HG02970 (cell line): ENCODE results near the gene NETO2.
"Not testable (repeated sequence)": the region's sequence is repeated elsewhere in the genome, so short reads cannot be mapped to it uniquely, and the experiment has no call there.

Source experiments
- ATAC-seq: cut with Tn5 transposase; IDR thresholded peaks from one replicate; pipeline ENCODE4 v1.9.1; 2021; ENCODE audit warnings: mild to moderate bottlenecking, moderate library complexity, moderate number of reproducible peaks; ENCODE audit not compliant: unreplicated experiment, low FRiP score

NETO2 gene

GRCh38 chr16:47067203-47067602 lies 76.5 kb downstream of the NETO2 start:
- ATAC-seq = no peak

DNA sequence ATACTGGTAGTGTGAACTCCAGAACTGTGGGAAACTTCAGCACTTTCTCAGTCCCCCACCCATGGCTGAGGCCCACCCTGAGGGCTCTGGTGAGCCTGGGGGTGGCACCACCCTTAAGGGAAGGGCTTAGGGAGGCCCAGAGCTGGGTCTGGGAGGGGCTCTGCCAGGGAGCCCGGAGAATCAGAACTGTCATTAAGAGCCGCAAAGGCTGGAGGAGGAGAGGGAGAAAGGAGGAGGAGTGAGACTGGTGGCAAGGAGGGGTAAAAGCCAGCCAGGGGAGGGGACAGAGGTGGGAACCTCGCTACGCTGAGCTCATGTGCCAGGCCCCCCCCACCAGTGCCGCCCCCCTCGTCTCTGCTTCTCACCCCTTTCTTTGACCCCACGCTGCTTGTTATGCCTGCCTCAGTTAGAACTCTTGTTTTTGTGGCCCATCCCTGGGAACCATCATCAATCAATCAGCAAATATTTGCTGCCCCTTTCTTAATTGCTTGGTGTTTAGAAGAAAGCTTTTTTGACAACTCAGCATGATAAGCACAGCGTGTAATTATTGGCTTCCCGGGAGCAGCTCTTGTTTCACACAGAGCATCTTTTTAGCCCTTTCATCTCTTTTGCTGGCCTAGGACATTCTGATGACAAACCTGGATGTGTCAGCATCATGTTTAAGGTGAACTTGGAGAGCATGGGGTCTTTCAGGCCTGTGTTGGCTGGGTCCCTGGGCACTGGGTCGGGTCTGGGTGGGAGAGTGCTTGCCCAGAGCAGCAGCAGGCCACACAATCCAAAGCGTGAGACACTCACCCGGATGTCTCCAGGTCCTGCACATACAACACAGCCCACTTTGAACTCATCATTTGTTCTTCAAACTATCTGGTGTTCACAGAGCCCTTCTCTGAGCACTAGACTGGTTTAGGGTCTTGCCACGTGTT lies 77.7 kb downstream of the NETO2 start:
- no peak for ATAC-seq

DNA sequence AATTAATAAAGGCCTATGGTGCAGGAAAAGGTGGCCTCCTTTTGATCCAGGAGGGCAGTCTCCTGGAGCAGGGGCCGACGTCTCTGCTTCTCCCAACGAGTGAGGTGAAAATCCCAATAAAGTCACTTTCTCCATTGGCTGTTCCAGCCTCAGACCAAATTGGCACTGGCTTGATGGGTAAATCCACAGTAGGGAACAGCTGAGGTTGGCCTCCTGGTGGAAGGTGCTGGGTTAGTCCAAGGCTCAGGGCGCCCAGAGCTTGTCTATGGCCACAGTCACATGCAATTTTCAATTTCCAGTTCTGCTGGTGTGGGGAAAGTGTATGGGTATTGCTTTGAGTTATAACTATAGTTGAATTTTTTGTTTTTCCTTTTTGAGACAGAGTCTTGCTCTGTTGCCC lies 79.0 kb downstream of the NETO2 start:
- ATAC-seq = no peak

GRCh38 chr16:47063011-47063724 lies 80.6 kb downstream of the NETO2 start:
- ATAC-seq = no peak

- no peak for ATAC-seq
Measured at GRCh38 chr16:47061204-47061603, 82.5 kb downstream of the NETO2 start.

DNA sequence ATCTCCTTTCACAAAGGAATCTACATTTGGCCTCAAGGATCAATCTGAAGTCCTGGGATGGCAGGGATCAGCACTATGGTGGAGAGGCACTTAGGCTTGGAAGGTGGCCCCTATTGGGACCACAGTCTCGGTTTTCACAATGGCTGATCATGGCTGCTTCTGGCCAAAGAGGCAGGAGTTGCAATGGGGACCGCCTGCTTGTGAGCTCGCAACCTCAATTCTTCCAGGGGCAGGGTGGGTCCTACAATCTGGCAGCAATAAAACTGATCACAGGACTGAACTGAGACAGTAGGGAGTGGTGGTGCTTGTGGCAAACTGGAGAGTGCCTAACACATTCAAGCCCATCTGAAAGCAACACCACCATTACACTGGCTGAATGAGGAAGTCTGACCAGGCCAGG lies 83.1 kb downstream of the NETO2 start:
- ATAC-seq = no peak

DNA sequence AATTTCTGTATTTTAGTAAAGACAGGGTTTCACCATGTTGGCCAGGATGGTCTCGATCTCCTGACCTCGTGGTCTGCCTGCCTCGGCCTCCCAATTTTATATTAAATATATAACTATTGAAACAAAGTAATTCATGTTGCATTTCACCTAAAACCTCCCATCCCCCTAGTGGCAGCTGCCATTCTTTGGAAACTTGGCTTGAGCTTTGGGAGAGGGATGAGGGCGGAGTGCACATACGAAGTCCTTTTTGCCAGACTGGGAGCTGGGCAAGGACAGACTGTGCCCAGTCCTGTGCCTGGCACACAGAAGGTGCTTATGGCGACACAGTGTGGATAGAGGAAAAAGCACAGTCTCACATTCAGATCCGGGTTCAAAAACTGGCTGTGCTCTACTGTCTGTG lies 83.8 kb downstream of the NETO2 start:
- ATAC-seq = no peak

DNA sequence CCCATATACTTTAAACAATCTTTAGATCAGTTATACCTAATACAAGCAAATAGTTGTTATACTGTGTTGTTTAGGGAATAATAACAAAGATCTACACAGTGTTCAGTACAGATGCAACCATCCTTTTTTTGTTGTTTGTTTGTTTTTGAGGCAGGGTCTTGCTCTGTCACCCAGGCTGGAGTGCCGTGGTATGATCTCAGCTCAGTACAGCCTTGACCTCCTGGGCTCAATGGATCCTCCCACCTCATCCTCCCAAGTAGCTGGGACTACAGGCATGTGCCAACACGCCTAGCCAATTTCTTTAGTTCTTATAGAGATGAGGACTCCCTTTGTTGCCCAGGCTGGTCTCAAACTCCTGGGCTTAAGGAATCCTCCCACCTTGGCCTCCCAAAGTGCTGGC lies 84.6 kb downstream of the NETO2 start:
- not testable (repeated sequence) for ATAC-seq

DNA sequence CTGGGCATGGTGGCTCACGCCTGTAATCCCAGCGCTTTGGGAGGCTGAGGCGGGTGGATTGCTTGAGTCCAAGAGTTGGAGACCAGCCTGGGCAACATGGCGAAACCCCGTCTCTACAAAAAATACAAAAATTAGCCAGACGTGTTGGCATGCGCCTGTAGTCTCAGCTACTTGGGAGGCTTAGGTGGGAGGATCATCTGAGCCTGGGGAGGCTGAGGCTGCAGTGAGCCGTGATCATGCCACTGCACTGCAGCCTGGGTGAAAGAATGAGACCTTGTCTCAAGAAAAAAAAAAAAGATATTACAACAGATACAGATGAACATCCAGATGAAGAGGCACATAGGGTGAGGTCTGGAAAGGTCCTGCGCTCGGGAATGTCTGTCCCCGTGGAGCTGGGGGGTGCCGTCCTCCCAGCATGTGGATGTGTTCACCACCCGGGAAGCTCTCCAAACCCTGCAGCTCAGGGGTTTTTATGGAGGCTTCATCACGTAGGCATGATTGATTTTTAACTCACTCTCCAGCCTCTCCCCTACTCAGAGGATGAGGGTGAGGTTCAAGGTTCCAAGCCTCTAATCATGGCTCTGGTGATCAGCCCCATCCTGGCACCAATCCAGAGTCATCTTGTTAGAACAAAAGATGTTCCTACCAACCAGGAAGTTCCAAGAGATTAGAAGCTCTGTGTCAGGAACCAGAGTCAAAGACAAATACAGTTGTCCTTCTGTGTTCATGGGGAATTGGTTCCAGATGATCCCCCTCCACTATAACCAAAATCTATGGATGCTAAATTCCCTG lies 85.3 kb downstream of the NETO2 start:
- no peak for ATAC-seq

DNA sequence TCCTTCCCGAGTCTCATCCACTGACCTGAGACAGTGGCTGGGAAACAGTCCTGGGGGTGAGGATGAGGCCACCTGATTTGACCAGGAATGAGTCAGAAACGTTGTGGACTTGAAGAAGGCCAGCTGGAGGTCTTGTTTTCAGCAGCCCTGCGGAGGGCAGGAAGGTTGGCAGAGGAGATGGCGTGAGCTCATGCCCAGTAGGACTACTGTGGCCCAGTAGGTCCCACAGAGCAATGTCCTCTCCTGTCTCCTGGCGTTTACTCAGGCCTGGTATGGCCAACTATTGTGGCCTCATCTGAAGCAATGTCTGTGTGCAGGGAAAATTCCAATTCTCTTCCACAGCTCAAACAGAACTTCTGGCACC lies 86.1 kb downstream of the NETO2 start:
- ATAC-seq = no peak

GRCh38 chr16:47056688-47057629 lies 86.8 kb downstream of the NETO2 start:
- ATAC-seq = no peak

GRCh38 chr16:47056061-47056460 lies 87.7 kb downstream of the NETO2 start:
- not testable (repeated sequence) for ATAC-seq

- ATAC-seq = no peak
Measured at GRCh38 chr16:47055136-47055885, 88.4 kb downstream of the NETO2 start.

GRCh38 chr16:47054306-47054705 lies 89.4 kb downstream of the NETO2 start:
- ATAC-seq = no peak

DNA sequence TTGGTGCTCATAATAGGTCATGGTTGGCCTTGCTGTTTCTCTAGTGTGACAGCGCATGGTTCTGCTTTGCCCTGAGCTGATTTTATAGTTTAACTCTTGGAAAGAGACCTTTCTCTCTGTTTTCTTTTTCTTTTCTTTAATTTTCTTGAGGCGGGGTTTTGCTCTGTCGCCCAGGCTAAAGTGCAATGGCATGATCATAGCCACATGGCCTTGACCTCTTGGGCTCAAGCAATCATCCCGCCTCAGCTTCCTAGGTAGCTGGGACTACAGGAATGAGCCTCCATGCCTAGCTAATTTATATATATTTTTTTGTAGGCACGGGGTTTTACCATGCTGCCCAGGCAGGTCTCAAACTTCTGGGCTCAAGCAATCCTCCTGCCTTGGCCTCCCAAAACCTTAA lies 89.8 kb downstream of the NETO2 start:
- ATAC-seq = no peak

- no peak for ATAC-seq
Measured at GRCh38 chr16:47052666-47053640, 90.8 kb downstream of the NETO2 start.

DNA sequence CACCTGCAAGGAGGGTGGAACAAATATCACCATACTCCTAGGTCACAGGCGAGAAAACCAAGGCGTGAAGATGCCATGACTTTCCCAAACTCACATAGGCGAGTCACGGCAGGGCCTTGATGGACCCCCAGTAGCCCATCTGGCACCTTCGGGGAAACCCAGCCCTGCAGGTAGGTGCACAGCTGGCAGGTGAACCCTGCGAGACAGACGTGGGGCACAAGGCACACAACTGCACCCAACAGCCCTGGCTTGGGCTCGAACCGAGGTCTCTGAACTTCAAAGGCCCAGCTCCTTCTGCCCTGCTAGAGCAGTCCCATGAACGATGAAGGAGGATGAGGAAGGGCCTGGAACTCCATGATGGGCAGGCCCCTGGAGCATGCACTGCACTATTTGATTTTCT lies 92.7 kb downstream of the NETO2 start:
- ATAC-seq = no peak
